A673 (cell line): ENCODE results near the gene TICRR. TPM values are rescaled to one million over a fixed set of nuclear protein-coding genes. Genes with fewer than 3 reads are reported as not detected.

ENCODE experiments used
- BruUV-seq: library from RNA; stranded (reverse); fragments of 400-500 nt; replicated peaks from 2 replicates; lab custom pipeline; 2021; lab: Mats Ljungman, UMichigan
- CTCF ChIA-PET: fragments of 300-600 bp; sonication (Branson Sonifier 250); formaldehyde crosslinking; loops from one replicate; lab custom pipeline; 2022; ENCODE audit warnings: antibody characterized with exemption; lab: Charles Lee
- POLR2A ChIA-PET: fragments of 300-600 bp; sonication (Branson Sonifier 250); formaldehyde crosslinking; loops from one replicate; lab custom pipeline; 2022; ENCODE audit warnings: antibody characterized with exemption; ENCODE audit not compliant: low non-redundant PET; lab: Charles Lee
- DNase-seq: peaks from one replicate; pipeline ENCODE4 v3.0.0-alpha.2; 2015; ENCODE audit warnings: low spot score
- H3K27ac ChIP-seq: fragments of 200-600 bp; sonication (generic); 2 replicates; pipeline ENCODE4 v1.5.1; 2016; ENCODE audit warnings: mixed run types, low read depth, mild to moderate bottlenecking, mixed read lengths, antibody characterized with exemption, low read length; ENCODE audit not compliant: poor library complexity, severe bottlenecking
- H3K27me3 ChIP-seq: fragments of 200-600 bp; sonication (generic); replicated peaks from 2 replicates; pipeline ENCODE4 v1.6.1; 2017; ENCODE audit warnings: mixed run types, low read depth, mild to moderate bottlenecking, mixed read lengths, antibody characterized with exemption, low read length; ENCODE audit not compliant: insufficient read depth, poor library complexity
- H3K36me3 ChIP-seq: fragments of 200-600 bp; sonication (generic); 2 replicates; pipeline ENCODE4 v1.6.1; 2016; ENCODE audit warnings: mixed run types, mild to moderate bottlenecking, mixed read lengths, antibody characterized with exemption, low read length; ENCODE audit not compliant: insufficient read depth, poor library complexity, severe bottlenecking
- H3K4me1 ChIP-seq: fragments of 200-600 bp; sonication (generic); 2 replicates; pipeline ENCODE4 v1.6.1; 2017; ENCODE audit warnings: mixed run types, mild to moderate bottlenecking, mixed read lengths, antibody characterized with exemption, low read length; ENCODE audit not compliant: insufficient read depth, poor library complexity, severe bottlenecking
- H3K4me3 ChIP-seq: fragments of 200-600 bp; sonication (generic); 2 replicates; pipeline ENCODE4 v1.5.1; 2016; ENCODE audit warnings: low read depth, mixed run types, mild to moderate bottlenecking, mixed read lengths, low read length; ENCODE audit not compliant: poor library complexity, severe bottlenecking
- H3K9me3 ChIP-seq: fragments of 200-600 bp; sonication (generic); 2 replicates; pipeline ENCODE4 v1.6.1; 2016; ENCODE audit warnings: mixed run types, low read depth, mild to moderate bottlenecking, mixed read lengths, antibody characterized with exemption, low read length; ENCODE audit not compliant: poor library complexity, severe bottlenecking
- CTCF ChIP-seq: fragments of 300-800, 200-600 bp; sonication (generic); conservative IDR thresholded peaks from 2 replicates; pipeline ENCODE4 v1.5.1; 2017; ENCODE audit warnings: low read depth, mild to moderate bottlenecking, antibody characterized with exemption, low read length, moderate library complexity, mixed read lengths
- EZH2 ChIP-seq: fragments of 200-600 bp; sonication (generic); IDR thresholded peaks from 2 replicates; pipeline ENCODE4 v1.6.1; 2017; ENCODE audit warnings: borderline replicate concordance, low read depth, mild to moderate bottlenecking, mixed read lengths, antibody characterized with exemption, low read length; ENCODE audit not compliant: poor library complexity, severe bottlenecking
- intact Hi-C: fragments of 100-400 bp; cut with micrococcal nuclease; formaldehyde crosslinking; loops from one replicate; pipeline ENCODE4 v1.10.0; 2022; ENCODE audit not compliant: unreplicated experiment
- total RNA-seq: library from RNA; stranded (reverse); gene quantifications from 2 replicates; pipeline ENCODE4 v1.2.3, GENCODE V29; 2021

The TICRR gene
- total RNA-seq, 1 experiment from 2014 or later: 56.5 TPM

- intact Hi-C loops: no loop called here
- CTCF ChIA-PET: no interaction called here
Measured at GRCh38 chr15:89528757-89529352, 46.4 kb upstream of the TICRR start.

GRCh38 chr15:89530976-89531375 lies 44.3 kb upstream of the TICRR start:
- ChIA-PET POLR2A (no interaction called here), CTCF (no interaction called here)
- no peaks in the 10 kb centered on the region for H3K27me3 ChIP-seq
- H3K4me1 ChIP-seq: no peaks in the 10 kb centered on the region
- no peak overlapping the region for H3K4me3 ChIP-seq
- DNase-seq: no peak
- no peaks in the 10 kb centered on the region for H3K9me3 ChIP-seq
- no peaks in the 10 kb centered on the region for H3K36me3 ChIP-seq
- no TSS peak for BruUV-seq
- TF ChIP-seq EZH2 (no peak), CTCF (no peak)
- H3K27ac ChIP-seq: no peak overlapping the region
- intact Hi-C loops: no loop called here

More at GRCh38 chr15:89528757-89529352, 46.4 kb upstream of the TICRR start:
- H3K9me3 ChIP-seq: no peaks in the 10 kb centered on the region
- no TSS peak for BruUV-seq
- no peak overlapping the region for H3K4me3 ChIP-seq
- DNase-seq: no peak
- H3K27me3 ChIP-seq: no peaks in the 10 kb centered on the region
- no peak overlapping the region for H3K27ac ChIP-seq
- H3K36me3 ChIP-seq: no peaks in the 10 kb centered on the region
- no peaks in the 10 kb centered on the region for H3K4me1 ChIP-seq
- POLR2A ChIA-PET: no interaction called here
- no peak for TF ChIP-seq CTCF
- TF ChIP-seq EZH2: no peak

GRCh38 chr15:89531796-89532537 lies 43.3 kb upstream of the TICRR start:
- no peak overlapping the region for H3K4me3 ChIP-seq
- no peak for TF ChIP-seq CTCF
- no peak for TF ChIP-seq EZH2
- no peaks in the 10 kb centered on the region for H3K9me3 ChIP-seq
- no peak for DNase-seq
- no TSS peak for BruUV-seq
- intact Hi-C loops: no loop called here
- no peaks in the 10 kb centered on the region for H3K4me1 ChIP-seq
- H3K36me3 ChIP-seq: no peaks in the 10 kb centered on the region
- ChIA-PET POLR2A (no interaction called here), CTCF (no interaction called here)
- no peaks in the 10 kb centered on the region for H3K27me3 ChIP-seq
- H3K27ac ChIP-seq: no peak overlapping the region
